Activated CD4-positive, alpha-beta T cell treated with anti-CD3 and anti-CD28 coated beads, Interleukin-2, amount 50 U/mL, for 4 hours (primary cell): ENCODE results near the gene PRDM16.

ENCODE experiments used
- DNase-seq, 2 experiments: peaks; one replicate each; pipeline ENCODE4 v3.0.0-alpha.2; 2020

The PRDM16 gene

DNA sequence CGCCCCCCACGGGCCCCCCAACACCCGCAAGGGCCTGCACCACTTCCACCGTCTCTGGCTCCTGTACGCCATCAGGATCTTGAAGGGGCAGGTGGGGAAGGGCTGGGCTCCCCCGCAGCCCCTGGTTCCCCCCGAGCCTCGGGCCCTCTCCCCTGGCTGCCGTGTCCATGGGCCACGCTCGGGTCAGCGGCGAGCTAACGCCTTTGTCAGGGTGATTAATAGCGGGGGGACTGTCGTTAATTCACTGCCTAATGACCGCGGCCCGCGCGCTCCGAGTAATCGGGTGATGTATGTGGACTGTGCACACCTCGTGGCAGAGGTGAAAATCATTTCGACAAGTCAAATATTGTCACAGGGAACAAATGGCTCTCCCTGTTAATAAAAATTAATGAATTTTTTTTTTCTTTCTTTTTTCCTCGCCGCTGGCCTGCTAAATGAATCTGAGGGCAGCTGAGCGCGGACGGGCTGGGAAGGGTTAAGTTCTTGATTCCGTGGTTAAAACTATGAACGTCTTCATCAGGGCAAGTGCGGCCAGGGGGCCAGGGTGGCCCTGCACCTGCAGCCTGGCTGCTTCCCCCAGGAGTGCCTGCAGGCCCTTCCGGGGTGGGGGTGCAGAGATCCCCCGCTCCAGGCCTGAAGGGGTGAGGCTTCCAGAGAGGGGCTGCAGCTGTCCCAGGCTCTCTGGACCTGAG, 100.8 kb downstream of the PRDM16 start:
- DNase-seq: no peak

DNA sequence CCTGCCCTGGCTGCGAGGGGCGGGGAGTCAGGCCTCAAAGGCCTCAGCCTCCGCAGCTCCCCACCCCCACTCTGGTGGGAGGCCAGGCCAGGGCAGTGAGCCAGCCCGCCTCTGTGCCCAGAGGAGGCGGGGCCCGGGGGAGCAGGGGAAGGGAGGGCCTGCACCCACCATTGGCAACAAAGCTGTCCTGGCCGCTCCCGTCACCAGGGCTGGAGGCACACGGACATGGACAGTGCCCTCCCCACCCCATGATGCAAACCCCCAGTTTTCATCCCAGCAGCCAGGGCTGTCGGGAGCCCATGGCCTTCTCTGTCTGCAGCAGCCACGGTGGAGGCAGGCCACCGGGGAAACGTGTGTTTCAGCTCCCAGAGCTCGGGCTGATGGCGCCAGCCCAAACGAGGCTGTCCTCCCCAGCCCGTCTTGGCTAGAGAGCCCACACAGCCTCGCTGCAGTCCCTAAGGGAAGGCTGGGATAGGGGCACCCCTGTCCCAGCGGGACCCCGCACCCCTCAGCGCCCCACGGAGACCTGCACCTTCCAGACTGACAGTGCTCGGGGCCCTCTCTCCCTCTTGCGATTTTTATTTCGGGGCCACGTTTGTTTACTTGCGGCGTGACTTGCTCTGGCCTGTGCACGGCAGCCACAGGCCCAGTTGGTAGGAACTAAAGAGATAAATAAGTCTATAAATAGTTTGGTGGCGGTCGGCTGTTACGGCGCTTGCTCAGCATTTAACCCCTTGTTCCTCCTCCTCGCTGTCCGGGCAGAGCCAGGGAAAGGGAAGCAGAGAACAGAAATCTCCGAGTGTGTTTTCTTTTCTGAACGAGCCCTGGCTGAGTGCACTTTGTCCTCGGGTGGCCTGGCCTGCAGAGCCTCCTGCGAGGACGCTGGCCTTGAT, 101.8 kb downstream of the PRDM16 start:
- DNase-seq: no peak

DNA sequence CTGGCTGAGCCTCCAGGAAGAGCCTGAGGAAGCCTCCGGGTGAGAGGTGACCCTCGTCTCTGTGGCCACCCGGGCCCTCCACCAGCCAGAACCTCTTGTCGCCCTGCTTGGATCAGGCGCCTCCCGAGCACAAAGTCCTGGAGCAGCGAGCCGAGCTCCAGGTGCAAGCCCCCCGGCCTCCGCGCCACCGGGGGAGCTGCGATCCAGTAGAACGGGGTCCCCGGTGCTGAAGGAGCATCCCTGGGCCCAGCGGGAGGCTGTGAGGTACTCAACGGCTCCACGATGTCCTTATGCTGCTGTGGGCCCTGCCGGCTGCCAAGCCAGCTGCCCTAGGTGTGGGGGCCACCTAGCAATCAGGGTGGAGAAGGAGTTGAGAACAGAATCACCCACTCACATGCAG, 102.8 kb downstream of the PRDM16 start:
- DNase-seq: no peak

DNA sequence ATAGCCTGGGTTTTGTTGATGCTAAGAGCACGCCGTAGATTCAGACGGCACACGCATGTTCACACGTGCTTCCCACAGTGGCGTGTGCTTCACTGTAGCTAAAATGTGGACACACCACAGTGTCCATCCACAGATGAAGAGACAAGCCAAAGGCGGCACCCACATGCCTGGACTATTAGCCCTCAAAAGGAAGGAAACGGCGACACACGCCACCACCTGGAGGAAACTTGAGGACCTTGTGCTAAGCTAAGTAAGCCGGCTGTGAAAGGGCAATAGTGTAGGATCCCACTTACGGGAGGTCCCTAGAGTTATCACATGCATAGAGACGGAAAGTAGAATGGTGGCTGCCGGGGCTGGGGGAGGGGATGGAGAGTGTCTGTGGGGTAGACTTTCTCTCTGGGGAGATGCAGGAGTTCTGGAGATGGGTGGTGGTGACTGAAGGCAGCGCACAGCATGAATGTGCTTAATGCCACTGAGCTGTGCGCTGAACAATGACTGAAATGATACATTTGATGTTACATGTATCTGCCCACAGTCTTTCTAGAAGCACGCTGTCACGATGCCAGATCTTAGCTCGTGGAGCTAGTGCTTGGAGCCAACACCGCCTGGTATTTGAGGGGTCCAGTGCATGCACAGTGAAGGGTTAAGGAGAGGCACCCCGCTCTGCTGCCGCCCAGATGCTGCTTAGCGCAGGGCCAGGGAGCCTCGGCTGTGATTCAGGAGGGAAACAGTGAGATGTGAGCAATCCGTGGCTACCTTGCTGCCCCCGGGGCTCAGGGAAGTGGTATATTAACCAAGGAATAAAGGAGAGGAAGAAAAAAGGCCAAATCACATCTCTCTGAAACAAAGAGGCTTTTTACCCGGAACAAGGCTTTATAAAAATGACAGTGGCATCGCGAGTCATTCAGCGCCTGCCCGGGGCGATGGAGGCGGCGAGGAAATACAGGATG, 103.7 kb downstream of the PRDM16 start:
- no peak for DNase-seq

DNA sequence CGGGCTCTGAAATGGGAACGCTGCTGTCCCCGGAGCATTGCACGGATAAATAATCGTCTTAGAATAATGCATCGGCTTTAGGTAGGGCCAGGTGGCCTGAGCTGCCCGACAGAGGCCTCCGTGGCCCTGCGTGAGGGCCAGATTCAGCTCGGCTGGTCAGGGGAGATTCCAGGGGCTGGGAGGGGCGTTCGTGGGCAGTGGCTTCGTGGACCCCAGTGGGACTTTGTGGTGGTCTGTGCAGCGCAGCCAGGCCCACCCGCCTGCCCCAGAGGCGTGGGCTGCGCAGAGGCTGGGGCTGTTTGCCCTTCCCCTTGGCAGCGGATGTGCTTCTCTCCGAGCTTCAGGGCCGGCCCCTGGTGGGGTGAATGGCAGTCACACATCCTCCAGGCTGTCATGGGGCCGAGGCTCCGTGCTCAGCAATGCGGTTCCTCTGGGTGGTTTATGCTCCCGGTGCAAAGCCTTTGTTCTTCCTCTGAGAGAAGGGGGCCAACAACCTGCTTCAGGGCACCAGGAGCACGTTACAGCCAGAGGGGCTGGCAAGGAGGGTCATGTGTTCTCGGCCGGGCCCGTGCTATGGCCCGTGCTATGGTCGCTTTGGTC, 104.5 kb downstream of the PRDM16 start:
- no peak for DNase-seq

DNA sequence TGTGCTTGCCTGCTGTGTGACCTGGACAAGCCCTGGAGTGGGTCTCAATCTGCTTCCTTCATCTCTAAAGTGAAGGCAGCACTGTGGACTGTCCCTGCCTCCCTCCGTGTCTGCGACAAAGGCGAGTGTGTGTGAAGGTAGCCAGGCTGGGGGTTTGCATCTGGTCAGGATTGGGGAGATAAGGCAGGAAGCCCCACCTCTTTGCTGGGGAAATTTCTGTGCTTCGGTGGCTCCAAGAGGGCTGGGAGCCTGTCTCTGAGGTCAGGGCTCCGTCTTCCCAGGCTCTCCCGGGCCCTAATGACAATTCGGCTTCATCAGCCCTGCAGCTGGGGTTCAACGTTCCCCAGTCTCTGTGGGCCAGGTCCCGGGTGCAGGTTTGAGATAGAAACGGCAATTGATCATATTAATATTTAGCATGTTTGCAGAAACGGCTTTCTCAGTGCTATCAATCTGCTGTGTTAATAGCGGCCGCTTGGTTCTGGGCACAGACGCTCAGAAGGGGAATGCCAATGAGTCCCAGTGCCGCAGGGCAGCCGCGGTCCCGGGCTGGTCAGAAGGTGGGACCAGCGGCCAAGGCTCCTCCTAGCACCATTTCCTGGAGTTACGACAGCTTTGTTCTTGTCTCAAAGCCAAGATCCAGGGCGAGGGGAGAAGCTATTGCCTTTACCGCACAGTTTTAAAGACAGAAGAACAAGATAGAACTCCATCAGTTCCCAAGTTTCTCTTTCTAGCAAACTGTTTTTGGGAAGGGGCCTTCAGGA, 105.7 kb downstream of the PRDM16 start:
- DNase-seq: no peak

DNA sequence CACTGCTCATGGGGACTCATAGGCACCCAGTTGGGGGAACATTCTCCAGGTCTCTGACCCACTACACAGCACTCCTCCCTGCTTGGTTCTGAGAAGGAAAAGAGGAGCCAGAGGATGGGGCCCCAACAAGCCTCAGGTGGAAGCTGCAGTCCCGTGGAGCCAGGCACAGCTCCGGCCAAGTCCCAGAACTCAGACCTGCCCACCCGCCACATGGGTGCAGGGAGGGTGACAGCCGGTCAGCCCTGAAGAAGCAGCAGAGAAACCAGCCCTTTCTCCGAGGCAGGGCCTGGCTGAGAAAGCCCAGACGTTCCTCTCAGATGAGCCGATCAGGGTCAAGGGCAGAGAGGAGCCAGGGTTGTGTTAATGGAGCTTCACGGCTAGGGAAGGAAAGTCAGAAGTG, 106.5 kb downstream of the PRDM16 start:
- DNase-seq: no peak

DNA sequence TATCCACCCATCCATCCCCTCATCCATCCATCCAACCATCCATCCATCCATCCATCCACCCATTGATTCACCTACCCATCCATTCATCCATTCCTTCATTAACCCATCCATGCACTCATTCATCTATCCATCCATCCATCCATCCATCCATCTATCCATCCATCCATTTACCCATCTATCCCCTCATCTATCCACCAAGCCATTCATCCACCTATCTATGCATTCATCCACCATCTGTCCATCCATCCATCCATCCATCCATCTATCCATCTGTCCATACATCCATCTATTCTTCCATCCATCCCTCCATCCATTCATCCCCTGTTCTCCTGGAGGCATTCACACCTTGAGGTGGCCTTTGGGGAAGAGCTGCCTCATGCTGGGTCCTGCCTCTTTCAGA, 107.0 kb downstream of the PRDM16 start:
- no peak for DNase-seq

DNA sequence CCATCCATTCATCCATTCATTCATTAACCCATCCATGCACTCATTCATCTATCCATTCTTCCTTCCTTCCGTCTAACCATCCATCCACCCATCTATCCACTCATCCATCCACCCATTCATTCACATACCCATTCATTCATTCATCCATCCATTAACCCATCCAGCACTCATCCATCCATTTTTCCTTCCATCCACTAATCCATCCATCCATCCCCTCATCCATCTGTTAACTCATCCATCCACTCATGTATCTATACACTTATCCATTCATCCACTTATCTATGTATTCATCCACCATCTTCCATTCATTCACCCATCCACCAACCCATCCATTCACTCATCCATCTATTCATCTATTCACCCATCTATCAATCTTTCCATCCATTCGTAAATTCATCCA, 107.8 kb downstream of the PRDM16 start:
- DNase-seq: no peak

DNA sequence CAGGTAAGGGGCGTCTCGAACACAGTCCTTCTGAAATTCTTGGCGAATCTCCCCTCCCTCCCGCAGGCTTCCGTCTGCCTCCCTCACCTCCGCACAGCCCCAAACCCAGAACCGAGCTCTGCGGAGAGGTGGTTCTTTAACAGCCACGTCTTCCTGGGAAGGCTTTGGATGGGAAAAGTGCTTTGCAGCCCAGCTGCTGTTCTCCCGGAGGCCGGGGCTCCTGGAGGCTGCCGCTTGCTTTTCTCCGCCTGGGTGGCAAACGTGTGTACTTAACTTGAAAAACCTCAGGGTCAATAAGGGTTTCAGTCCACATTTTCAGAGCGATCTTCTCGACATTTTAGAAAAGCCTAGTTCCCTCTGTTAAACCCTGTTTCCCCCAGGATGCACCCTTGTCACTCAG, 109.3 kb downstream of the PRDM16 start:
- no peak for DNase-seq

DNA sequence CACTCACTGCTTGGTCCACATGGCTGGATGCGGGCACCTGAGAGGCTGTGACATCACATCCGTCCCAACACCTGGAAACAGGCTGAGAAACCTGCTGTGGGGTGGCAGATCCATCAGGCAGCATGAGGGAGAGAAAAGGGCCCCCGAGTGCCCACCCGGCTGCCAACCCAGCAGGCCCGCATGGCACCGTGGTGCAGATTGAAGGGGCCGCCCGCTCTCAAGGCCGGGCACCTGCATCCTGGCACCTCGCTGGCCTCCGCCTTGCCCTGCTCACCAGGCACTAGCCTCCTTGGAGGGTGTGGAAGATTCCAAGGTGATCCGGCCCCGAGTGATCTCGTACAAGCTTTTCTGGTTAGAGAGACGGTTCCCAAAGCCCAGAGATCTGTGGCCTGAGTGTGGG, 110.5 kb downstream of the PRDM16 start:
- no peak for DNase-seq

DNA sequence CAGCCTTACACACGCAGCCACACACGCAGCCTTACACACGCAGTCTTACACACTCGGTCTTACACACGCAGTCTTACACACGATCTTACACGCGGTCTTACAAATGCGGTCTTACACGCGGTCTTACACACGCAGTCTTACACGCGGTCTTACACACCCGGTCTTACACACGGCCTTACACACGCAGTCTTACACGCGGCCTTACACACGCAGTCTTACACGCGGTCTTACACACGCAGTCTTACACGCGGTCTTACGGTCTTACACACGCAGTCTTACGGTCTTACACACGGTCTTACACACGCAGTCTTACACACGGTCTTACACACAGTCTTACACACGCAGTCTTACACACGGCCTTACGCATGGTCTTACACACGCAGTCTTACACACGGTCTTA, 111.9 kb downstream of the PRDM16 start:
- DNase-seq: no peak

DNA sequence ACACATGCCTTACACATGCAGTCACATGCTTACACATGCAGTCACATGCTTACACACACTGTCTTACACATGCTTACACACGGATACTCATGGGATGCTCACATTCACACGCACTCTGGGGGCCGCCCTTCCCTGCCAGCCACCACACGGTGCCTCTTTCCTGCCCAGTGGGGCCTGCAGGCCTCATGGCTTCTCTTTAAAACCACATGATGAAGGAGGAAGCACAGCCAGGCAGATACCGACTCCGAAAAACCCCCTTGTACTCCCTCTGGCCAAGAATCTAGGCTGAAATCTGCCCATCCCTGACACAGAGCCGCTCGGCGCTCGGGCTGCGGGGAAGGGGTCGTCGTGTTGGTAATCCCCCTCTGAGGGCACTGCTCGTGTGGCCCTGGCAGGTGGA, 113.0 kb downstream of the PRDM16 start:
- DNase-seq: no peak

DNA sequence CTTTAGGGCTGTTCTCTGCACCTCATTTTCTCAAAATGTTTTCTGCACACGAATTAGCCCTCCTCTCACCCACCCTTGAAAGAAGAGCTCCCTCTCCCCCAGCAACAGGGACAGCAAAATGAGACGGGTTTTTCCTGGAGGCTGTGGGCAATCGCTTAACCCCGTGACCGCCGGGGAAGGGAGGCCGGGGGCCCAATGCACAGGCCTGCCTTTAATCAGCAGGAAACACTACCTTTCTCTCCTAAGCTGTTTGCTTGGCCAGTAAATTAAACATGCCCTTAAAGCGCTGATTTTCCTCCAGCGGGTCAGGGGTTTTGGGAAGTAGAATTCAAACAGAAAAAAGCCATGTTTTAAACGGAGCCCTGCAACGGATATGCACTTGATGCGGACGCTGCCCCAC, 114.4 kb downstream of the PRDM16 start:
- no peak for DNase-seq

DNA sequence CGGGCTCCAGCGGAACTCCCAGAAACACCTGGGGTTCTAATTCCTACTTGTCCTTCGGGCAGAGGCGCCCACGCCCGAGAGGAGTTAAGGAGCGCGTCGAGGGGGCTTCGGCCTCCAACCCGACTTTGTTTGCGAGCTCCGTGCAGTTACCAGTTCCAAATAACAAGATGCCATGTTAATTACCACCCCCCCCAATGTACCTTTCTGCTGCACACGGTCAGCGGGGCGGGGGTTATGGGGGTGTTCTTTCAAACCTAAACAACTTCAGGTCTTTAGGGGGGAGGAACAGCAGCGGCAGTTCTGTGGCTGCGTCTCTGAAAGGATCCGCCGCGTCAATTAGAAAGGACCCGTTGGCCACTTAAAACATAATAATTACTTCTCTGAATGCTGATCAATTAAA, 114.8 kb downstream of the PRDM16 start:
- DNase-seq: no peak

DNA sequence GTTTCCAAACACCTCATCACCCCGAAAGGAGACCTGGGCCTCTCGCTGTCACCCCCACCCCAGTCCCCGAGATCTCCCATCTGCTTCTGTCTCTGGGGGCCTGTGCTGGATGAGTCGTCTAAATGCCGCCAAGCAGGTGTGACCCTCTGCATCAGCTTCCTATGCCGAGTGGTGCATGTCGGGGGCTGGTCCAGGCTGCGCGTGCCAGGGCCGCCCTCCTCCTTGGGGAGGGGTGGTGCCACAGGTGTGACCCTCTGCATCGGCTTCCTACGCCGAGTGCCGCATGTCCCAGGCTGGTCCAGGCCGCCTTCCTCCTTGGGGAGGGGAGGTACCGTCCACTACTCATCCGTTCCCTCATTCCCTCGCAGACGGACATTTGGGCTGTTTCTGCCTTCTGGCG, 115.7 kb downstream of the PRDM16 start:
- DNase-seq: no peak

DNA sequence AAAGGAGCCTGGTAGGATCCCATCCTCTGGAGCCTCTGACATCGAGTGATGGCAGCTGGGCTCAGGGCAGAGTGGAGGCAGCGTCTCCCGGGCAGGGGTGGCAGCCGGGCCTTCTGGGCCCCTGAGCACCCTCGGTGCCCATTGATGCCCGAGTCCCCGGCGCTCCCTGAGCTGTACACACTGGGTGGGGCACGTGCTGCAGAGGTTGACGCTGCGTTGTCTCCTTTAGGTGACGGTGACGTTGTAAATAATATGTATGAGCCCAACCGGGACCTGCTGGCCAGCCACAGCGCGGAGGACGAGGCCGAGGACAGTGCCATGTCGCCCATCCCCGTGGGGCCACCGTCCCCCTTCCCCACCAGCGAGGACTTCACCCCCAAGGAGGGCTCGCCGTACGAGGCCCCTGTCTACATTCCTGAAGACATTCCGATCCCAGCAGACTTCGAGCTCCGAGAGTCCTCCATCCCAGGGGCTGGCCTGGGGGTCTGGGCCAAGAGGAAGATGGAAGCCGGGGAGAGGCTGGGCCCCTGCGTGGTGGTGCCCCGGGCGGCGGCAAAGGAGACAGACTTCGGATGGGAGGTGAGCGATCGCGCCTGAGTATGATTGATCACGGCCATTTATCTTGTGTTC, 117.0 kb downstream of the PRDM16 start:
- no peak for DNase-seq

DNA sequence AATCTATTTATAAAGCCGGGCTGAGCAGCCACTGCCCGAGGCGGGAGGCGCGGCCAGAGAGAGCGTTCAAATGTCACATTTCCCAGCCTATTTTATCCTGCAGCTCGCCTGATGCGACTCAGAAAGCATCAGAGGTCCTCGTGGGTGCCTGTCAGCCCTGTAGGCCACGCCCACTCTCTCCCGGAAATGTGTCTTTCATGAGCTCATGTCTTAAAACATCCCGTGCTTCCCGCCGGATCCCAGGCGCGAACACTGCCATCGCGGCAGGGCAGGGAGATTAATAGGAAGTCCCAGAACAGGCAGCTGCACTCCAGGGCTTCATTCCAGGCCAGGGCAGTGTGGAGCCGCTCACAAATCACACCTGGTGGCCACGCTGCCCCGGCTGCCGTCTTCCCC, 117.5 kb downstream of the PRDM16 start:
- no peak for DNase-seq

DNA sequence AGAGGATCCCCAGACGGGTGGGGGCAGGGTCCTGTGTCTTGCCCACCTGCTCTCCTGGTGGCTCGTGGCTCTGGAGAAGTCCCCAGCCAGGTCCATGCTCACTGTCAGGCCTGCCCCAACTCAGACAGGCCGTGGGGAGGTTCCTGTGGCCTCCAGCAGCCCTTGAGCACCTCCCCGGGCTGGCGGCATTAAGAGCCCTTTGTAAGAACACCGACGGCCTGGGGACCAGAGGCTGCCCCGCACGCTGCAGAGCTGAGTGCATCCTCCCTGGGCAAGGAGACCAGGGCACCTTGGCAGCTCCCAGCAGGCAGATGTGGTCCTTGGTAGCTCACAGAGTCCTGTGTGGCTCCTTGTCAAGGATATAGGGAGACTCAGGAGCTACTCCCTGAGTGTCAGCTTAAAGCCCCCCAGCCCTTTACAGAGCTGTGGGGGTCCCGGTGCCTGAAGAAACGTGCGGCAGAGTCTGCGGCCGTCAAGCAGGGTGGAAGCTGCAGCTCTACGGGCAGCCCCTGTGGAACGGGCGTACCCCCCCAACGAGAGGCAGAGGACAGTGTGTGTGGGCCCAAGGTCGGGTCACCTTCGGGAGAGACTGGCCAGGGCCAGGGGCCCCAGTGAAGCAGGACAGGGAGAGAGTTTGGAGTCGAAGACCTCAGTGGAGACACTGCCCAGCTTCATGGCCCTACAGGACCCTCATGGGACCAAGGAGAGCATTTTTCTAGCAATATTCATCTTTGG, 118.6 kb downstream of the PRDM16 start:
- no peak for DNase-seq

DNA sequence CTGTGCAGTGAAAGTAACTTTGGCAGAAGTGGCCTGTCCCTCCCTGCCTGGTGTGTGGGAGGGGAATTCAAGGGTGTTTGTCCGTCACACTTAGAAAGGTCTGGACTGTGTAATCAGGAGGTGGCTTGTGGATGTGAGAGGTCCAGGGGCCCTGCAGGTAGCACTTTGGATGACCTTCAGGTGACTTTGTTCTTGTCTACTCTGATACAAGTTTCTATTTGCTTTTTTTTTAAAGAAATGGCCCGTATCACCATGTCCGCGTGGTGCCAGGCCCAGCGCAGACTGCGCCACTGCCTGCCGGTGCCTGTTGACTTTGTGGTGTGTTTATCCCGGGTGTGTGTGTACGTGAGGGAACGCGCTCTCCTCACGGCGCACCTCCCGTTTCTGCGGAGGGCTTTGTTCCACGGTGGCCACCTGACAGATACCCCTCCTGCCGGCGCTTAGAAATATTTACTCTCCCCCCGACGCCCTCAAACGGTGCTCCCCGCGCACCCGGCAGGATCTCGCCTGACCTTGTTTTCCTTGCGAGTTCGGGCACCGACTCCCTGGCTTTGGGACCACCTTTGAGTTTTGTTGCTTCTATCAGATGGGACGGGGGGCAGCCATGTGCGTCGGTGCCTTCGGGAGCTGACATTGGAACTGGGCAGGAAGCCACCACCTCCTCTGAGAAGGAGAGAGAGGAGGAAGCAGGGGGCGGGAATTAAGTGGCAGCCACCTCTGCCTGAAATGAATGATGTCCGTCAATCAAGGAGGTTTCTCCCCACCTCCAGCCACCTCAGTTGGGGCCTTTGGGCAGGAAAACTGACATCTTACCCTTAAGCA, 119.4 kb downstream of the PRDM16 start:
- no peak for DNase-seq
